HEK293 (cell line): ENCODE data around the gene WBP2NL.

Experiments
- ATF2 ChIP-seq: fragments of 450-650 bp; formaldehyde crosslinking; IDR thresholded peaks from 2 replicates; pipeline ENCODE4 v1.5.1; 2016; ENCODE audit warnings: missing biosample characterization, missing genetic modification characterization, low read depth
- CTCF ChIP-seq: fragments of 450-650 bp; formaldehyde crosslinking; IDR thresholded peaks from 2 replicates; pipeline ENCODE4 v1.5.1; 2016; ENCODE audit warnings: missing biosample characterization, missing genetic modification characterization
- KLF10 ChIP-seq: fragments of 450-650 bp; IDR thresholded peaks from 2 replicates; pipeline ENCODE4 v1.5.1; 2018; ENCODE audit warnings: missing biosample characterization, mild to moderate bottlenecking, missing genetic modification characterization
- MYNN ChIP-seq: fragments of 450-650 bp; formaldehyde crosslinking; IDR thresholded peaks from 2 replicates; pipeline ENCODE4 v1.5.1; 2016; ENCODE audit warnings: missing biosample characterization, missing genetic modification characterization, borderline replicate concordance
- ZNF274 ChIP-seq, 2 experiments: fragments of 200-500 bp in 1 of 2; fragments of 450-650 bp in 1 of 2; sonication (Bioruptor generic) in 1 of 2; formaldehyde crosslinking in 1 of 2; IDR thresholded peaks; 2 replicates each; pipeline versions ENCODE4 v1.5.1 to v1.6.1; 2014 to 2016; ENCODE audit warnings: borderline replicate concordance in 1 of 2, inconsistent platforms in 1 of 2, low read length in 1 of 2, missing biosample characterization in 1 of 2, missing genetic modification characterization in 1 of 2
- ZSCAN18 ChIP-seq: fragments of 450-650 bp; formaldehyde crosslinking; IDR thresholded peaks from 2 replicates; pipeline ENCODE4 v1.5.1; 2016; ENCODE audit warnings: missing biosample characterization, missing genetic modification characterization

GRCh38 chr22:42001706-42002105 lies 3.1 kb downstream of the WBP2NL start:
- no peak for TF ChIP-seq ZSCAN18 (tag by site-specific recombination)
- no peak for TF ChIP-seq KLF10 (tag by site-specific recombination)
- TF ChIP-seq CTCF (tag by site-specific recombination): no peak
- TF ChIP-seq ATF2: no peak
- no peak for TF ChIP-seq ZNF274 (IDR thresholded peaks at IDR 0.05; ENCODE audit: low read length)
- no peak for TF ChIP-seq ZNF274 (tag by site-specific recombination; IDR thresholded peaks at IDR 0.05; ENCODE audit: borderline replicate concordance)
- TF ChIP-seq MYNN (tag by site-specific recombination): no peak
